ENCODE results near the gene ZNF562.
"Not testable (repeated sequence)": the region's sequence is repeated elsewhere in the genome, so short reads cannot be mapped to it uniquely, and the experiment has no call there.

The ZNF562 gene

GRCh38 chr19:9675358-9675901 is 530 bp upstream of the ZNF562 start:
- peaks cover 33% of the 10 kb centered on the region for H3K36me3 ChIP-seq (ENCODE audit: insufficient read depth, low read length)
- not testable (repeated sequence) for H3K27me3 ChIP-seq (ENCODE audit: insufficient read depth, low read length); H3K4me1 ChIP-seq (ENCODE audit: control insufficient read depth, insufficient read depth, low read length, unreplicated experiment)
- peaks cover 44% of the 10 kb centered on the region for H3K79me2 ChIP-seq (ENCODE audit: control insufficient read depth, insufficient read depth, low read length, unreplicated experiment)
- peak overlapping the region; percentile 97 for H3K27ac ChIP-seq (ENCODE audit: low read depth, low read length)
- H2AFZ ChIP-seq (ENCODE audit: low read length, unreplicated experiment), result peak overlapping the region; percentile 97
- peak overlapping the region; percentile 100 for H3K4me3 ChIP-seq (ENCODE audit: low read depth, low read length)

DNA sequence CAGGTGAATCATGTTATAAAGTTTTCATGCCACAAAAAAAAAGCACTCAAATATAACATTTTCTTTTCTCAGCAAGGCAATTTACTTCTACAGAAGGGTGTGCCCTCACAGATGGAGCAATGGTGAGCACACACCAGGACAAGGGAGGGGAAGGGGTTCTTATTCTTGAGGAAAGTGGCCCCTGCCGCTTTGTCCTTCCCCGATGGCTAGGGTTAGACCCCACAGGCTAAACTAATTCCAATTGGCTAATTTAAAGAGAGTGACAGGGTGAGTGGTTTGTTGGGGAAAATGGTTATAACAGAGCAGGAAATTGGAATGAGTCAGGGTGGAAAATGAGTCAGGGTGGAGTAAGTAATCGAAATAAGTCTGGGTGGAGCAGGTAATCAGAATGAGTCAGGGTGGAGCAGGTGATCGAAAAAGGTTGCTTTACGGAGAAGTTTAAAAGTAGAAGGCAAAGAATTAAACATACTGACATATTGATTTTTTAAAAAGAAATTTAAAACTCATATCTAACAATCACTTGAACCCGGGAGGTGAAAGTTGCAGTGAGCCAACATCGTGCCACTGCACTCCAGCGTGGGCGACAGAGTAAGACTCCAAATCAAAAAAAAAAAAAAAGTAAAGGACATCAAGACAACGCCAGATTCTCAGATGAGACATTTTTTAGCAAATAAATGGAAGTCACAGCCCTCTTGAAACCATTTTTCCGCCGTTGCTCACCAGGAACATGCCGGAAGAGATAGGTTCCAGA is 813 bp downstream of the ZNF562 start:
- Histone ChIP-seq H3K79me2 (ENCODE audit: control insufficient read depth, insufficient read depth, low read length, unreplicated experiment) (peaks cover 57% of the 10 kb centered on the region), H2AFZ (ENCODE audit: low read length, unreplicated experiment) (peak overlapping the region; percentile 97)

GRCh38 chr19:9672893-9673292 is 2.0 kb downstream of the ZNF562 start:
- H2AFZ ChIP-seq (ENCODE audit: low read length, unreplicated experiment), result no peak overlapping the region
- no peaks in the 10 kb centered on the region for H3K27me3 ChIP-seq (ENCODE audit: insufficient read depth, low read length)
- peaks cover 47% of the 10 kb centered on the region for H3K36me3 ChIP-seq (ENCODE audit: insufficient read depth, low read length)
- peaks cover 69% of the 10 kb centered on the region for H3K79me2 ChIP-seq (ENCODE audit: control insufficient read depth, insufficient read depth, low read length, unreplicated experiment)
- H3K27ac ChIP-seq (ENCODE audit: low read depth, low read length), result no peak overlapping the region
- no peak overlapping the region; the same call in 1 of the 2 replicates for H3K4me3 ChIP-seq (ENCODE audit: low read depth, low read length)
- H3K4me1 ChIP-seq (ENCODE audit: control insufficient read depth, insufficient read depth, low read length, unreplicated experiment), result no peaks in the 10 kb centered on the region

More for the DNA sequence above, 813 bp downstream of the ZNF562 start:
- peak overlapping the region; percentile 97 for H3K27ac ChIP-seq (ENCODE audit: low read depth, low read length)
- H3K4me1 ChIP-seq (ENCODE audit: control insufficient read depth, insufficient read depth, low read length, unreplicated experiment), result no peaks in the 10 kb centered on the region
- peak overlapping the region; percentile 100 for H3K4me3 ChIP-seq (ENCODE audit: low read depth, low read length)
- H3K27me3 ChIP-seq (ENCODE audit: insufficient read depth, low read length), result no peaks in the 10 kb centered on the region
- H3K36me3 ChIP-seq (ENCODE audit: insufficient read depth, low read length), result peaks cover 37% of the 10 kb centered on the region

DNA sequence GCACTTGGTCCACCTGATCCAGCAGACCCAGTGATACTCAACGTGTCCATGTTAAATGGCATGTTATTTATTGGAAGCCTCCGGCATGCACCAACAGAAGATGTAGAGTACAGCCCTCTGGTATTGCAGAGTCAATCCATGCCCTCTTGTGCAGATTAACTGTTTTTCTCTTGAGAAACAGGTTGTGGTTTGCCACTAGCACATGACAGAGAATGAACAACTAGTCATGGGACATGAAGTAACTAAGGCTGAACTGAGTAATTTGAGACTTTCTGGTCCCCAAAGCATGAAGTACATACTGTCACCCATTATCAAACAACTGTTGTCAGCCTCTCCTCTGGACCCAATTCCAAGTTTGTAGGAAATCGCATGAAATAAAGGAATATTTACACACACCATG is 3.2 kb downstream of the ZNF562 start:
- peaks cover 49% of the 10 kb centered on the region for H3K36me3 ChIP-seq (ENCODE audit: insufficient read depth, low read length)
- H3K4me1 ChIP-seq (ENCODE audit: control insufficient read depth, insufficient read depth, low read length, unreplicated experiment), result no peaks in the 10 kb centered on the region

GRCh38 chr19:9668544-9668943 is 6.4 kb downstream of the ZNF562 start:
- no peaks in the 10 kb centered on the region for H3K4me1 ChIP-seq (ENCODE audit: control insufficient read depth, insufficient read depth, low read length, unreplicated experiment)
- H3K79me2 ChIP-seq (ENCODE audit: control insufficient read depth, insufficient read depth, low read length, unreplicated experiment), result peaks cover 98% of the 10 kb centered on the region
- no peak overlapping the region for H2AFZ ChIP-seq (ENCODE audit: low read length, unreplicated experiment)
- no peak overlapping the region for H3K27ac ChIP-seq (ENCODE audit: low read depth, low read length)
- peaks cover 43% of the 10 kb centered on the region for H3K36me3 ChIP-seq (ENCODE audit: insufficient read depth, low read length)
- H3K4me3 ChIP-seq (ENCODE audit: low read depth, low read length), result no peak overlapping the region
- H3K27me3 ChIP-seq (ENCODE audit: insufficient read depth, low read length), result no peaks in the 10 kb centered on the region

More for the DNA sequence above, 3.2 kb downstream of the ZNF562 start:
- Histone ChIP-seq H3K27ac (ENCODE audit: low read depth, low read length) (no peak overlapping the region), H3K79me2 (ENCODE audit: control insufficient read depth, insufficient read depth, low read length, unreplicated experiment) (peaks cover 81% of the 10 kb centered on the region), H3K27me3 (ENCODE audit: insufficient read depth, low read length) (no peaks in the 10 kb centered on the region), H2AFZ (ENCODE audit: low read length, unreplicated experiment) (no peak overlapping the region), H3K4me3 (ENCODE audit: low read depth, low read length) (no peak overlapping the region)

GRCh38 chr19:9667898-9668297 is 7.0 kb downstream of the ZNF562 start:
- Histone ChIP-seq H3K36me3 (ENCODE audit: insufficient read depth, low read length) (peaks cover 37% of the 10 kb centered on the region), H3K4me3 (ENCODE audit: low read depth, low read length) (no peak overlapping the region), H3K27ac (ENCODE audit: low read depth, low read length) (no peak overlapping the region), H3K79me2 (ENCODE audit: control insufficient read depth, insufficient read depth, low read length, unreplicated experiment) (peaks cover 96% of the 10 kb centered on the region), H3K4me1 (ENCODE audit: control insufficient read depth, insufficient read depth, low read length, unreplicated experiment) (no peaks in the 10 kb centered on the region), H3K27me3 (ENCODE audit: insufficient read depth, low read length) (no peaks in the 10 kb centered on the region), H2AFZ (ENCODE audit: low read length, unreplicated experiment) (no peak overlapping the region)

- Histone ChIP-seq H3K36me3 (ENCODE audit: insufficient read depth, low read length) (peaks cover 26% of the 10 kb centered on the region), H3K27me3 (ENCODE audit: insufficient read depth, low read length) (no peaks in the 10 kb centered on the region), H2AFZ (ENCODE audit: low read length, unreplicated experiment) (no peak overlapping the region), H3K27ac (ENCODE audit: low read depth, low read length) (no peak overlapping the region), H3K4me1 (ENCODE audit: control insufficient read depth, insufficient read depth, low read length, unreplicated experiment) (no peaks in the 10 kb centered on the region), H3K4me3 (ENCODE audit: low read depth, low read length) (no peak overlapping the region), H3K79me2 (ENCODE audit: control insufficient read depth, insufficient read depth, low read length, unreplicated experiment) (peaks cover 58% of the 10 kb centered on the region)
Observed at GRCh38 chr19:9658769-9659168, 16.1 kb downstream of the ZNF562 start.

GRCh38 chr19:9653066-9653555 is 21.8 kb downstream of the ZNF562 start:
- not testable (repeated sequence) for H3K4me3 ChIP-seq (ENCODE audit: low read depth, low read length); H3K27ac ChIP-seq (ENCODE audit: low read depth, low read length); H3K4me1 ChIP-seq (ENCODE audit: control insufficient read depth, insufficient read depth, low read length, unreplicated experiment); H2AFZ ChIP-seq (ENCODE audit: low read length, unreplicated experiment); H3K27me3 ChIP-seq (ENCODE audit: insufficient read depth, low read length)
- H3K79me2 ChIP-seq (ENCODE audit: control insufficient read depth, insufficient read depth, low read length, unreplicated experiment), result peaks cover 28% of the 10 kb centered on the region
- H3K36me3 ChIP-seq (ENCODE audit: insufficient read depth, low read length), result peaks cover 61% of the 10 kb centered on the region

GRCh38 chr19:9651464-9651863 is 23.4 kb downstream of the ZNF562 start:
- not testable (repeated sequence) for H3K27ac ChIP-seq (ENCODE audit: low read depth, low read length); H3K4me1 ChIP-seq (ENCODE audit: control insufficient read depth, insufficient read depth, low read length, unreplicated experiment); H3K27me3 ChIP-seq (ENCODE audit: insufficient read depth, low read length); H3K4me3 ChIP-seq (ENCODE audit: low read depth, low read length); H2AFZ ChIP-seq (ENCODE audit: low read length, unreplicated experiment)
- peaks cover 60% of the 10 kb centered on the region for H3K36me3 ChIP-seq (ENCODE audit: insufficient read depth, low read length)
- H3K79me2 ChIP-seq (ENCODE audit: control insufficient read depth, insufficient read depth, low read length, unreplicated experiment), result peaks cover 24% of the 10 kb centered on the region

- Histone ChIP-seq H2AFZ (ENCODE audit: low read length, unreplicated experiment) (no peak overlapping the region), H3K79me2 (ENCODE audit: control insufficient read depth, insufficient read depth, low read length, unreplicated experiment) (peaks cover 18% of the 10 kb centered on the region), H3K36me3 (ENCODE audit: insufficient read depth, low read length) (peaks cover 53% of the 10 kb centered on the region), H3K27me3 (ENCODE audit: insufficient read depth, low read length) (no peaks in the 10 kb centered on the region), H3K4me1 (ENCODE audit: control insufficient read depth, insufficient read depth, low read length, unreplicated experiment) (no peaks in the 10 kb centered on the region), H3K27ac (ENCODE audit: low read depth, low read length) (no peak overlapping the region), H3K4me3 (ENCODE audit: low read depth, low read length) (no peak overlapping the region)
Observed at GRCh38 chr19:9650345-9650744, 24.6 kb downstream of the ZNF562 start.

GRCh38 chr19:9645472-9645871 is 29.4 kb downstream of the ZNF562 start:
- no peaks in the 10 kb centered on the region for H3K4me1 ChIP-seq (ENCODE audit: control insufficient read depth, insufficient read depth, low read length, unreplicated experiment)
- H2AFZ ChIP-seq (ENCODE audit: low read length, unreplicated experiment), result no peak overlapping the region
- no peak overlapping the region for H3K27ac ChIP-seq (ENCODE audit: low read depth, low read length)
- no peaks in the 10 kb centered on the region for H3K27me3 ChIP-seq (ENCODE audit: insufficient read depth, low read length)
- no peak overlapping the region for H3K4me3 ChIP-seq (ENCODE audit: low read depth, low read length)
- H3K36me3 ChIP-seq (ENCODE audit: insufficient read depth, low read length), result peaks cover 12% of the 10 kb centered on the region
- peaks cover 4% of the 10 kb centered on the region for H3K79me2 ChIP-seq (ENCODE audit: control insufficient read depth, insufficient read depth, low read length, unreplicated experiment)

Data from ACC112 (cell line).